HG02852 (cell line): Measurements from ENCODE around the gene MYO1H.
"Not testable (repeated sequence)": the region's sequence is repeated elsewhere in the genome, so short reads cannot be mapped to it uniquely, and the experiment has no call there.

Source experiments
- ATAC-seq: cut with Tn5 transposase; IDR thresholded peaks from one replicate; pipeline ENCODE4 v1.9.1; 2021; ENCODE audit warnings: mild to moderate bottlenecking, moderate library complexity; ENCODE audit not compliant: unreplicated experiment

The MYO1H gene

DNA sequence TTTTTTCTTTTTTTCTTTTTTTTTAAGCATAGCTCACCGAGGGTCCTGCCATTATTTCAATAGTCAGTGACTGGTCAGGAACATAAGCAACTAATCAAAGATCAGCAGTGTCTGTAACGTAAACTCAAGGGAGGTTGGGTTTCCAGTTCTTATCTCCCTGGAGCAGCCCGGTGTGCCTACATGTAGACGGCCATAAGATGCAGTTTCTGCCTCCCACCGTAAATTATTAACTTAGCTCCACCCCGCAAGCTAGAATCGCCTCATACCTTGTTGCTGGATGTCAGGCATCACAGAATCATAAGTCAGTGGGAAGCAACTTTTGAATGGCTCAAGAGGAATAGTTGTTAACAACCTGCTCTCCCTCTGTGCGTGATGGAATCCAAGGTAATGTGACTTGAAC lies at the start of gene MYO1H:
MYO1H (plus strand) TSS at position 312 of the 400 bp plus-strand sequence; CDS start at position 373, 61 bp downstream.
- ATAC-seq: no peak

DNA sequence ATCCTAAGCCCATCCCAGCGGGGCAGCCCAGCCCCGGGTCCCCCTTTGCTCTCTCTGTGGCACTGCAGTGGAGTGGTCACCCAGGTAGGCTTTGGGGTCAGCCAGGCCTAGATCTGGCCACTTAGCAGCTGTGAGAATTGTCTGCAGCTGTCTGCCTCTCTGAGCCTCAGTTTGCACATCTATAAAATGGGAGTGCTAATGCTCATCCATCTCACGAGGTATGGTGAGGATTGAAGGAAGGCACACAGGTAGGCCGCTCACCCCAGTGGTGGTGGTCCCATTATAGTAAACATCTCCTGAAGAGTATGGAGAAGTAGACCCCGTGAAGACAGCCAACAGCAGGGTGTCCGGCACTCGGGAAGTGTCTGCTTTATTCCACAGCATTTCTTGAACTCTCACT lies 47.9 kb upstream of the MYO1H start:
- no peak for ATAC-seq

GRCh38 chr12:109301643-109302168 lies 46.0 kb upstream of the MYO1H start:
- ATAC-seq: no peak

DNA sequence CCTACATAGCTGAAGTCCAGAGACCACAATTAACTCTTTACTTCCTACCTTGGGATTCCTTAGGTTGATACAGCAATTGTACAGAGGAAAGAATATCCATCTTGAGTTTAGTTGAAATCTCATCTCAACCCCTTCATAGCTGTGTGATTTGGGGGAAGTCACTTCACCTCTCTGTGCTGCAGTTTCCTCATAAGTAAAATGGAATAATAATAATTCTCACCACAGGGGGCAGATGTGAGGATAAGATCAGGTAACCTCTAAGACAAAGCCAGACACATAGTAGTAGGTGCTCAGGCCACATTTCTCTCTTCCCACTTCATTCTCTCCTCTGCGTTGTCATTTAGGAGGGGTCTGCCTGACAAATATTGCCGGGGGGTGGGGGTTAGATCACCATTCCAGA lies 45.3 kb upstream of the MYO1H start:
- ATAC-seq: no peak

DNA sequence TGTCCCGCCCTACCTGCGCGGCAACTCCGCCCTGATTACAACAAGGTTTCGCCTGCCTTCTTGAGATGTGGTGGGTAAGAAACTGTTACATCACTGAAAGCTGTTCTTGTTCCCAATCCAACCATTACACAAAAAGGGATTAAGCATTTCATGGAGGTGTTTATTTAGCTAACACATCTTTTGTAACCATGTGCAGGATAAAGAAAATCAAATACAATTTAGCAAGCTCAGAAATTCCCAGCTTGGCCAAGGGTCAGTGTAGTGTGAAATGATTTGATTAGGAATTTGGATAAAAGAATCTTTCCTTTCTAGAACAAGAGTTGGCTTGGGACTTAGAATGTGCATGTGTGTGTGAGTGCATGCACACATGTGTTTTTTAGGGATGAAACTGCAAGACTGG lies 44.9 kb upstream of the MYO1H start:
- no peak for ATAC-seq

DNA sequence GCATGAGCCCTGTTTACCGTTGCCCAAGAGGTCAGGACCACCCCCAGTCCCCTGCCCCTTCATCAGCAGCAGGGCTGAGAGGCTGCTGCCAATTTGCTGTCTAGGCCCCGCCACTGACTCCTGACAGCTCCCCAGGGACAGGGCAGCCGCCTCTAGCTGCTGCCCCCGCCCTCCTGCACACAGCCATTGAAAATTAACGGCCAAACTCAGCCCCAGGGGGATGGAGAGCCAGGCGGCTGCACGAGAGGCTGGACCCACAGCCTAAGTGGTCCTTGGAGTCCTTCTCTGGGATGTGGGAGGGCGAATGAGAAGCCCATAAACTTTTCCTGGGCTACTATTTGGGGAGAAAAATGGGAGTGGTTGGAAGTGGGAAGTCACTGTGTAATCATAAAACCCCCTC lies 43.2 kb upstream of the MYO1H start:
- ATAC-seq: no peak

DNA sequence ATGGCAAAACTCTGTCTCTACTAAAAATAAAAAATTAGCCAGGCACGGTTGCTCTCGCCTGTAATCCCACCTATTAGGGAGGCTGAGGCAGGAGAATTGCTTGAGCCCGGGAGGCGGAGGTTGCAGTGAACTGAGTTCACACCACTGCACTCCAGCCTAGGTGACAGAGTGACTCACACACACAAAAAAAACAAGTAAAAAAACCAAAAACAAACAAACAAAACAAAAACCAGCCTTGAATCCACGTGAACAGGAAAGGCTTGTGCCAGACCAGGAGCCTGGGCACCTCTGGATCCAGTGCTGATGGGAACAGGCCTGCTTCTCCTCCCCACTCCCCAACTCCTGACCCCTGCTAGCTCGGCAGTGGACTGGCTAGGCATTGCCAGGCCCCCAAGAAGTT lies 42.2 kb upstream of the MYO1H start:
- ATAC-seq: no peak

- no peak for ATAC-seq
These were observed 40.6 kb upstream of the MYO1H start for GRCh38 chr12:109307051-109307450.

GRCh38 chr12:109308534-109309380 lies 38.9 kb upstream of the MYO1H start, which contains the start of gene FOXN4:
Gene FOXN4 (minus strand): TSS chr12:109309284. CDS start chr12:109308321, 963 bp downstream.
- no peak for ATAC-seq

DNA sequence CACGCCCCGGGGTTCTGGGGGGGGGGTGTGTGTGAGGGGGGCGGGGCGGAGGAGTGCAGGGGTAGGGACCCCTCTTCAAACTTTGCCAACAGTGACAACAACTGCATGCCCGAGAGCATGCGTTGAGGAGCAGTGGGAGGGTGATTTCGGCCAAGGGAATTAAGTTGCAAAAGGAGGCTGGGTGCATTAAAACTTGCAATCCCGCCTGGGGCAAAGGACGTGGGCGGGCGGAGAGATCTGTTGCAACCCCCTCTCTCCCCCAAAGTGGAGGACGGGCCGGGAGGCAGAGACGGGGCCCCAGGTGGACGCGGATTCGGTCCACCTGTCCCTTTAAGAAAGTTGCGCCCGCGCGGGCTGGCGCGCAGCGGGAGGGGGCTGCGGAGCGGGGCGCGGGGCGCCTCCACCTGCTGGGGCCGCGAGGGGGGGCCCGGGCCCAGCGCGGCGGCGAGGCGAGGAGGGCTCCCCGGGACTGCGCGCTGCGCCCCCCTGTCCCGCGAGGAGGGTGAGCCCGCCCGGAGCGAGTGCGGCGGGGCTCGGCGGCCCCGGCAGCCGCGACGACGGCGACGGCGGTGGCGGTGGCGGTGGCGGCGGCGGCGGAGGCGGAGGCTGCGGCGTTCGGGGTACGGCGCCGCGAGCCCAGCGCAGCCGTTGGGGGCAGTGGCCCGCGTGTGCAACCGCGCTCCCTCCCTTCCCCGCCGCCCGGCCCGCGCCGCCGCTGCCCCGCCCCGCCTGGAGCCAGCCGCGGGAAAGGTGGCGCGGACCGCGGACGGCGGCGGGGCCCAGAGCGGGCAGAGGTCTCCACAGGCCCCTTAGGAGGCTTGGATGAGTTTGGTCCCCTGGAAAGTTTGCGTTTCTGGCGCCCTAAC lies 38.1 kb upstream of the MYO1H start:
- ATAC-seq: no peak

- no peak for ATAC-seq
These were observed 37.2 kb upstream of the MYO1H start for GRCh38 chr12:109310247-109311125.

DNA sequence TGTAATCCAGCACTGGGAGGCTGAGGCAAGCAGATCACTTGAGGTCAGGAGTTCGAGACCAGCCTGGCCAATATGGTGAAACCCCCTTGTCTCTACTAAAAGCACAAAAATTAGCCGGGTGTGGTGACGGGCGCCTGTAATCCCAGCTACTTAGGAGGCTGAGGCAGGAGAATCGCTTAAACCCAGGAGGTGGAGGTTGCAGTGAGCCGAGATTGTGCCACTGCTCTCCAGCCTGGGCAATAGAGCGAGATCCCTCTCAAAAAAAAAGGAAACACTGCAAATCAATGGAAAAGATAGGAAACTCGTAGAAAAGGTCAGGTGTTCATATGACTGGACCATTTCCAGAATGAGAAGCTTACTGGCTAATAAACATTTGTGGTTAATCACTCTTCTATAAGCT lies 26.4 kb upstream of the MYO1H start:
- not testable (repeated sequence) for ATAC-seq

GRCh38 chr12:109329003-109329402 lies 18.7 kb upstream of the MYO1H start:
- ATAC-seq: no peak

DNA sequence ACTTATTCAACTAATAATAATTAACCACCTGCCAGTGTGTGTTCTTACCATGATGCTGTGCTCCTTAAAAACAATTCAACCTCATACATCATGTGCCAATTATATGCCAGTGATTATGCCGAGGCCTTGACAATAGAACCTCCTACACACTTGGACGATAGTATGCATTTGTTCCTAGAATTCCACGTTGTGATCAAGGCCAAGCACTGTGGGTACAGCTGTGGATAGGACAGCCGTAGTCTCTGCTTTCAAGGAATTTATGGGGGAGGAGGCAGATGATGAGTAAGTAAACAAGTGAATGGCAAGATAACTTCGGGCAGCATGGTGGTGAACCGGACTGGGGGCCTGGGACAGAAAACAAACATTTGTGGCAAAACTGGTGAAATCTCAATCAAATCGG lies 18.0 kb upstream of the MYO1H start:
- no peak for ATAC-seq

- no peak for ATAC-seq
These were observed 17.1 kb upstream of the MYO1H start for GRCh38 chr12:109330282-109331230.

- ATAC-seq: no peak
These were observed 16.3 kb upstream of the MYO1H start for GRCh38 chr12:109331301-109331952.

- no peak for ATAC-seq
These were observed 12.8 kb upstream of the MYO1H start for GRCh38 chr12:109334887-109335286.

GRCh38 chr12:109336593-109336992 lies 11.1 kb upstream of the MYO1H start:
- no peak for ATAC-seq

DNA sequence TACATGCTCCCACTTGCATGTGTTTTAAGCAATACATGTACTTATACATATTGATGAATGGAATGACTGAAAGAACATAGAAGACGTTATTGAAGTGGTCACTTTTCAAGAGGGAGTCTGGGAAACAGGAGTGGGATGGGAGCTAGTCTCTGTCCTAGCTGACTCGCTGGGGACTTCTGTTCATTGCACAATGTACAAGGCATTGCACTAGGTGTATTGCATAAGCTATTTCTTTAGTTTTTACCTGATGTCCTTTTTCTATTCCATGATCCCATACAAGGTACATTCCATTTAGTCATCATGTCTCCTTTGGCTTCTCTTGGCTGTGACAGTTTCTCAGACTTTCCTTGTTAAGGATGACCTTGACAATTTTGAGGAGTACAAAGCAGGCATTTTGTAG lies 4.0 kb upstream of the MYO1H start:
- ATAC-seq: no peak
